GM21367 (cell line): ENCODE measurements around the gene SRGAP2.
"Not testable (repeated sequence)": the region's sequence is repeated elsewhere in the genome, so short reads cannot be mapped to it uniquely, and the experiment has no call there.

Source experiments
- ATAC-seq: cut with Tn5 transposase; IDR thresholded peaks from one replicate; pipeline ENCODE4 v1.9.1; 2021; ENCODE audit not compliant: unreplicated experiment

Gene SRGAP2

GRCh38 chr1:206246129-206246886 lies 43.0 kb downstream of the SRGAP2 start:
- not testable (repeated sequence) for ATAC-seq

DNA sequence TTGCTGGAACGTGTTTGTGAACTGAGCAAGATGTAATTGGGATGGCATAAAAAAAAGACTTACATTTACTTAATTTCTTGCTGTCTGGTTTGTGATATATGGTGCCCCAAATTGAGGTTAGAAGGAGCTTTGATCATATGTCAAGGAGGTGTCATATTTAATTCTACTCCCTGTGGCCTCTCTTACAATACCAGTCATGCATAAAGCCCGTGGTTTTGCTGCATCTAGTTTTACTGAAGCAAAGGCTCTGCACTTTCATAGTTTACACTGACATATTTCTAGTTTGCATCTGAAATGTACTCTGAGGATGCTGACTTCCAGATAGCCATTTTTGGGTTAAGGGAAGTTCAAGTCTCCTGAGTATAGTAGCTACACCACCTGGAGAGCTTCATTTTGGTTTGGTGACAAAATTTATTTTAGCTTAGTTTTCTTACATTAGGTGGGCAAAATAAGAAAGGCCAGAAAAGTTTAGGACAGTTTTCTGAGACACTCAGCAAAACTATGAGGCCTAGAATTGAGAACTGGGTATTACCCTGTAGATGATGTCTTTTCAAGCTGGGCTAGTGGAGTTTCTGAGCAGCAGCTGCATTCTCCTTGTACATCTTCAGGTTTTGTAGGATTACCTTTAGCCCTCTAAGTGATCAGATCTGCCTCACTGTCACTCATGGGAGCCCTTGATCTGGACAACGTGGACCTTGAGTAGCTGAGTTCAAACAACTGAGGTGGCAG lies 47.8 kb downstream of the SRGAP2 start:
- ATAC-seq, result not testable (repeated sequence)

DNA sequence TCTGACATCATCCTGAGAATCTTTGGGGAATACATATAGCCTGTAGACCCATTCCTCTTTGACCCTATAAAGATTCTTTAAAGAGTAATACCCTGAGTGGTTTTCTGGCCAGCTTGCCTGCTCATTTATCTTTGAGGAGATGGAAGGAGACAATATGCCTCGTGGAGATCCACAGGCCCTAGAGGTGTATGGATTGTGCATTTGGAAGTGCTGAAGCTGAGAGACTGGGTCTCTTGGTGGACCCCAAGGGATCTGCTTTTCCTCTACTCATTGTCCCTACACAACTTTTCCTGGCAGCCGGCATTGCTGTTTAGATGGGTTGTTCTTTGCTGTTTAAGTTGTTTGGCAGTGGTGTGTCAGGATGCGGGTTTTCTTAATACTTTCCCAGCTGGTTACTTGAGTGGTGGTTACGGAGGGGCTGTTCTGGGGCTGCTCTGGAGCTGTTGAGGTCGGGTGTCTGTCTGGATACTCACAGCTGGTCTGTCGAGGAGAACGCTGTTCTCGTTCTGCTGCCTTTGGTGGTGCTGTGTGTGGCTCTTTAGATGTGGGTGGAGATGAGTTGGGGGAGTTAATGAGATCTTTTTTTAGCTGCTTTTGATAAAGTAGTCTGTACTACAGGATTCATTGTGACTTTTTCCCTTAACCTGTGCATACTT lies 49.5 kb downstream of the SRGAP2 start:
- not testable (repeated sequence) for ATAC-seq
